Lower lobe of right lung (tissue), 2 donors: ENCODE results near the gene PRSS53. TPM values are rescaled to one million over a fixed set of nuclear protein-coding genes. Genes with fewer than 3 reads are reported as not detected.

ENCODE experiments used
- ATAC-seq, 2 donors: fragments of 200-7000 bp; cut with Tn5 transposase; one replicate each; pipeline ENCODE4 v1.9.1; 2020 to 2022; ENCODE audit warnings: mild to moderate bottlenecking in 2 of 2, moderate library complexity in 2 of 2
- DNase-seq: peaks from one replicate; pipeline ENCODE4 v3.0.0-alpha.2; 2020
- H3K27ac ChIP-seq: fragments of 200-600 bp; one replicate; pipeline ENCODE4 v1.8.0; 2022
- H3K27me3 ChIP-seq: fragments of 200-600 bp; one replicate; pipeline ENCODE4 v1.8.0; 2022; ENCODE audit warnings: low read depth
- H3K36me3 ChIP-seq: fragments of 200-600 bp; one replicate; pipeline ENCODE4 v1.8.0; 2022; ENCODE audit warnings: mild to moderate bottlenecking
- H3K4me1 ChIP-seq: fragments of 200-600 bp; one replicate; pipeline ENCODE4 v1.8.0; 2022
- H3K4me3 ChIP-seq: fragments of 200-600 bp; one replicate; pipeline ENCODE4 v1.8.0; 2022; ENCODE audit warnings: mild to moderate bottlenecking
- H3K9me3 ChIP-seq: fragments of 200-600 bp; one replicate; pipeline ENCODE4 v1.8.0; 2022
- intact Hi-C: fragments of 100-400 bp; cut with DNase I; formaldehyde crosslinking; loops from one replicate; pipeline ENCODE4 v1.11.0; 2022
- total RNA-seq: library from RNA; stranded (reverse); fragmentation: NEBNext Ultra II Directional; extraction: Animal tissue kit (Norgen Biotek cat#: 25700); gene quantifications from one replicate; pipeline ENCODE4 v1.2.1, GENCODE V29; 2021
- TF ChIP-seq, protein P1 (sequence below): fragments of 200-600 bp; IDR thresholded peaks from one replicate; pipeline ENCODE4 v1.8.0; 2022; ENCODE audit warnings: antibody characterized with exemption, mild to moderate bottlenecking
- donor health status: DM: no; HTN: yes; CAD: no; lungs with severe emphysema.

PRSS53 gene
- total RNA-seq, 1 donor from 2014 or later = 2.4 TPM

GRCh38 chr16:31067342-31067741 is 21.4 kb downstream of the PRSS53 start:
- Histone ChIP-seq H3K36me3 (peaks cover 12% of the 10 kb centered on the region), H3K4me1 (peaks cover 23% of the 10 kb centered on the region), H3K4me3 (no peak overlapping the region), H3K27me3 (no peaks in the 10 kb centered on the region), H3K27ac (no peak overlapping the region), H3K9me3 (no peaks in the 10 kb centered on the region)
- intact Hi-C loops = no loop called here
- ATAC-seq (no peak), DNase-seq (no peak)
- TF ChIP-seq, protein P1, sequence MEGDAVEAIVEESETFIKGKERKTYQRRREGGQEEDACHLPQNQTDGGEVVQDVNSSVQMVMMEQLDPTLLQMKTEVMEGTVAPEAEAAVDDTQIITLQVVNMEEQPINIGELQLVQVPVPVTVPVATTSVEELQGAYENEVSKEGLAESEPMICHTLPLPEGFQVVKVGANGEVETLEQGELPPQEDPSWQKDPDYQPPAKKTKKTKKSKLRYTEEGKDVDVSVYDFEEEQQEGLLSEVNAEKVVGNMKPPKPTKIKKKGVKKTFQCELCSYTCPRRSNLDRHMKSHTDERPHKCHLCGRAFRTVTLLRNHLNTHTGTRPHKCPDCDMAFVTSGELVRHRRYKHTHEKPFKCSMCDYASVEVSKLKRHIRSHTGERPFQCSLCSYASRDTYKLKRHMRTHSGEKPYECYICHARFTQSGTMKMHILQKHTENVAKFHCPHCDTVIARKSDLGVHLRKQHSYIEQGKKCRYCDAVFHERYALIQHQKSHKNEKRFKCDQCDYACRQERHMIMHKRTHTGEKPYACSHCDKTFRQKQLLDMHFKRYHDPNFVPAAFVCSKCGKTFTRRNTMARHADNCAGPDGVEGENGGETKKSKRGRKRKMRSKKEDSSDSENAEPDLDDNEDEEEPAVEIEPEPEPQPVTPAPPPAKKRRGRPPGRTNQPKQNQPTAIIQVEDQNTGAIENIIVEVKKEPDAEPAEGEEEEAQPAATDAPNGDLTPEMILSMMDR = no peak

- Histone ChIP-seq H3K36me3 (peaks cover 33% of the 10 kb centered on the region), H3K27ac (peak overlapping the region; percentile 64), H3K9me3 (no peaks in the 10 kb centered on the region), H3K4me3 (no peak overlapping the region), H3K4me1 (peaks cover 13% of the 10 kb centered on the region), H3K27me3 (no peaks in the 10 kb centered on the region)
- no peak for DNase-seq
- ATAC-seq = peak; percentile 68 to 74
- TF ChIP-seq, protein P1 = no peak
- intact Hi-C loops = no loop called here
Measured at GRCh38 chr16:31064882-31065461, 23.8 kb downstream of the PRSS53 start.

DNA sequence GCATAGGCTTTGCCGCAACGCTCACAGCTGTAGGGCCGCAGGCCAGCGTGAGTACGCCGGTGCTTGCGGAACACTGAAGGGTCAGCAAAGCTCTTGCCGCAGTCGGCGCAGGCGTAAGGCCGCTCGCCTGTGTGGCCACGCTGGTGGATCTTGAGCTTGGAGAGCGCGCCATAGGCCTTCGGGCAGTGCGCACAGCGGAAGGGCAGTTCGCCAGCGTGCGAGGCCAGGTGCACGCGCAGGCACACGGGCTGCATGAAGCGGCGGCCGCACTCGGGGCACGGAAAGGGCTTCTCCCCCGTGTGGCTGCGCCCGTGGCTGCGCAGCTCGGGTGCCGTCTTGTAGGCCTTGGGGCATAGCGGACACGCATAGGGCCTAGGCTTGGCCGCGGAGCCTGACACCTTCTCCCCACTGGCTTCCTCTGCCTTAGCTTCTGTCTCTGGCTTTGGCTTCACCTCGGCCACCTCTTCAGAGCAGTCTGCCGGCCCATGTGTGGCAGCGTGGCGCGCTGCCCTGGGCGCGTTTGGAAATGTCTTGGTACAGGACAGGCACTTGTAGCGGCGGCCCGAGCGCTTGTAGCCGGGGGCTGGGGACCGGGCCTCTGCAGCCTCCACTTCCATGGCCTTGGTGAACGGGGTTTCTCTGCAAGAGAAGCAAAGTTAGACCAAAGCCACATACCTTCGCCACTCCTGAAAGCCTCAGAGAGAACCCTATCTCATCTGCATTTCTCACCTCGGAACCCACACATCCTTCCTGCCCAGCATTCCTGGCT is 24.7 kb downstream of the PRSS53 start:
- peaks cover 13% of the 10 kb centered on the region for H3K4me1 ChIP-seq
- peak; percentile 44 for DNase-seq
- intact Hi-C loops = no loop called here
- peak overlapping the region; percentile 14 for H3K4me3 ChIP-seq
- peak overlapping the region; percentile 64 for H3K27ac ChIP-seq
- TF ChIP-seq, protein P1 = no peak
- H3K36me3 ChIP-seq = peaks cover 33% of the 10 kb centered on the region
- ATAC-seq = peak; percentile 28 to 41
- H3K9me3 ChIP-seq = no peaks in the 10 kb centered on the region
- no peaks in the 10 kb centered on the region for H3K27me3 ChIP-seq

DNA sequence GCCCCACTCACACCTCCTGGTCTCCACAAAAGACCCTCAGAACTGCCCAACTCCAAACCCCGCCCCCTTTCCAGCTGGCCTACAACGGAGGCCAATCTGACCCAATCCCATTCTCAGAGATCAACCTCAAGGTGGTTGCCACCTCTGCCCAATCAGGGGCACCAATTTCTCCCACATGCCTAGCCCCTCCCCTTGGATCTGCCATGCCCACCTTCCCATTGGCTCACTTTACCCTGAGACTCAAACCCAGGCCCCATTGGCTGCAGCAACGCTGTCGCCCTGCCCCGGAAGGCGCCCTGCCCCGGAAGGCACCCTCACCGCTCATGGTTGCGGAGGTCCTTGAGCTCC is 25.3 kb downstream of the PRSS53 start:
- Histone ChIP-seq H3K36me3 (peaks cover 33% of the 10 kb centered on the region), H3K9me3 (no peaks in the 10 kb centered on the region), H3K4me1 (peaks cover 13% of the 10 kb centered on the region), H3K4me3 (peak overlapping the region; percentile 14), H3K27me3 (no peaks in the 10 kb centered on the region), H3K27ac (no peak overlapping the region)
- TF ChIP-seq, protein P1 = no peak
- DNase-seq = no peak
- intact Hi-C loops = no loop called here
- peak in 1 of 2 donors; percentile 6 for ATAC-seq

DNA sequence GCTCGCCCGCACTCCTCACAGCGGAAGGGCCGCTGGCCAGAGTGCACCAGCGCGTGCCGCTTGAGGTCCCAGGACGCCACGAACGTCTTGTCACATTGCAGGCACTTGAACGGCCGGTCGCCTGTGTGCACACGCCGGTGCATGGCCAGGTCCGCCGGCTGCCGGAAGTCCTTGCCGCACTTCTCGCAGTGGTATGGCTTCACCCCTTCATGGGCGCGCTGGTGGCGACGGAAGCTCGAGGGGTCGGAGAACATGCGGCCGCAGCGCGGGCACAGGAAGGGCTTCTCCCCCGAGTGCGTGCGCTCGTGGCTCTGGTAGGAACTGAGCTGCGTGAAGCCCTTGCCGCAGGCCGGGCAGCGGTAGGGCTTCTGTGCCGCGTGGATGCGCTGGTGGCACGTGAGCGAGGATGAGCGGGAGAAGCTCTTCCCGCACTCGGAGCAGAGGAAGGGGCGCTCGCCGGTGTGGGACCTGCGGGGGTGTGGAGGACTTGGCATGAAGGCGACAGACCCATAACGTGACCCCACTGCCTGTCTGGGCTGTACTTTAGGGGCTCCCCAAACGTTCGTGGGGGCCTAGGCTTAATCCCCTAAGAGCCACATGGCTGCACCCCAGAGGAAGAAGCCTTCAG is 26.8 kb downstream of the PRSS53 start:
- TF ChIP-seq, protein P1 = no peak
- intact Hi-C loops = no loop called here
- Histone ChIP-seq H3K36me3 (peaks cover 38% of the 10 kb centered on the region), H3K4me1 (peaks cover 13% of the 10 kb centered on the region), H3K9me3 (no peaks in the 10 kb centered on the region), H3K27me3 (no peaks in the 10 kb centered on the region), H3K4me3 (no peak overlapping the region), H3K27ac (no peak overlapping the region)
- ATAC-seq = no peak
- peak; percentile 45 for DNase-seq
